Hepatocyte (in vitro differentiated cells): ENCODE measurements around the gene PRKCA. TPM values are rescaled to one million over a fixed set of nuclear protein-coding genes. Genes with fewer than 3 reads are reported as not detected.

Experiments
- DNase-seq: peaks from one replicate; pipeline ENCODE4 v3.0.0-alpha.2; 2016; ENCODE audit warnings: low spot score
- H2AFZ ChIP-seq: fragments of 200-600 bp; sonication (generic); 2 replicates; pipeline ENCODE4 v1.6.0; 2016; ENCODE audit warnings: antibody characterized with exemption, mild to moderate bottlenecking
- H3K27ac ChIP-seq: fragments of 200-600 bp; sonication (generic); 2 replicates; pipeline ENCODE4 v1.5.1; 2016; ENCODE audit warnings: mild to moderate bottlenecking
- H3K27me3 ChIP-seq: fragments of 200-600 bp; sonication (generic); 2 replicates; pipeline ENCODE4 v1.6.1; 2016
- H3K36me3 ChIP-seq: fragments of 200-600 bp; sonication (generic); replicated peaks from 2 replicates; pipeline ENCODE4 v1.5.1; 2016; ENCODE audit warnings: low read depth; ENCODE audit not compliant: insufficient read depth
- H3K4me1 ChIP-seq: fragments of 200-600 bp; sonication (generic); 2 replicates; pipeline ENCODE4 v1.5.1; 2016; ENCODE audit warnings: mild to moderate bottlenecking, moderate library complexity; ENCODE audit not compliant: insufficient read depth
- H3K4me2 ChIP-seq: fragments of 200-600 bp; sonication (generic); 2 replicates; pipeline ENCODE4 v1.6.0; 2016
- H3K4me3 ChIP-seq: fragments of 200-600 bp; sonication (generic); 2 replicates; pipeline ENCODE4 v1.5.1; 2016; ENCODE audit warnings: mild to moderate bottlenecking
- H3K79me2 ChIP-seq: fragments of 200-600 bp; sonication (generic); 2 replicates; pipeline ENCODE4 v1.6.0; 2017; ENCODE audit warnings: mild to moderate bottlenecking
- H3K9me2 ChIP-seq: fragments of 200-600 bp; sonication (generic); replicated peaks from 2 replicates; pipeline ENCODE4 v1.6.0; 2017; ENCODE audit warnings: mild to moderate bottlenecking; ENCODE audit not compliant: insufficient read depth
- H3K9me3 ChIP-seq: fragments of 200-600 bp; sonication (generic); 2 replicates; pipeline ENCODE4 v1.5.1; 2016; ENCODE audit warnings: low read depth, mild to moderate bottlenecking
- H4K20me1 ChIP-seq: fragments of 200-600 bp; sonication (generic); 2 replicates; pipeline ENCODE4 v1.6.0; 2016; ENCODE audit warnings: mild to moderate bottlenecking; ENCODE audit not compliant: insufficient read depth, poor library complexity, severe bottlenecking
- CTCF ChIP-seq: fragments of 200-600 bp; sonication (generic); IDR thresholded peaks from 2 replicates; pipeline ENCODE4 v1.5.1; 2016; ENCODE audit warnings: antibody characterized with exemption, mild to moderate bottlenecking; ENCODE audit not compliant: poor library complexity
- EZH2 ChIP-seq: fragments of 200-600 bp; sonication (generic); IDR thresholded peaks from 2 replicates; pipeline ENCODE4 v1.6.1; 2016; ENCODE audit warnings: antibody characterized with exemption, mild to moderate bottlenecking, borderline replicate concordance
- EZH2phosphoT487 ChIP-seq: fragments of 200-600 bp; sonication (generic); IDR thresholded peaks from one replicate; pipeline ENCODE4 v1.6.1; 2018; ENCODE audit warnings: antibody characterized with exemption, mild to moderate bottlenecking, low read depth, moderate library complexity; ENCODE audit not compliant: unreplicated experiment, severe bottlenecking
- WGBS: methylation state at CpG from one replicate; pipeline ENCODE4 v1.1.6; 2016; ENCODE audit warnings: low lambda C conversion rate; ENCODE audit errors: missing lambda C conversion rate; 5-methylcytosine and 5-hydroxymethylcytosine counted together
- polyA plus RNA-seq: library from polyadenylated mRNA; unstranded; fragments of >200 nt; fragmentation: Nextera tagmentation; extraction: Ambion mirVana; gene quantifications from 2 replicates; pipeline ENCODE4 v1.2.1, GENCODE V29; 2016
- total RNA-seq: library from RNA; depleted of rRNA; stranded (reverse); fragments of >200 nt; gene quantifications from 2 replicates; pipeline ENCODE4 v1.2.3, GENCODE V29; 2014

The PRKCA gene
- total and polyA plus RNA-seq, 2 experiments from 2014 or later, result 5.9 to 18.5 TPM

- Histone ChIP-seq H4K20me1 (no peaks in the 10 kb centered on the region), H3K4me1 (no peaks in the 10 kb centered on the region), H3K9me2 (no peaks in the 10 kb centered on the region), H3K27ac (no peak overlapping the region), H3K4me2 (no peak overlapping the region), H2AFZ (no peak overlapping the region), H3K4me3 (no peak overlapping the region), H3K27me3 (no peaks in the 10 kb centered on the region), H3K9me3 (no peaks in the 10 kb centered on the region), H3K36me3 (no peaks in the 10 kb centered on the region), H3K79me2 (no peaks in the 10 kb centered on the region)
- TF ChIP-seq CTCF (no peak), EZH2phosphoT487 (no peak), EZH2 (no peak)
- DNase-seq, result no peak
- 85% methylated on average over 8 of the region's 8 CpGs for WGBS
Observed at GRCh38 chr17:66739553-66739952, 437.1 kb downstream of the PRKCA start.

- H3K36me3 ChIP-seq, result no peaks in the 10 kb centered on the region
- no peaks in the 10 kb centered on the region for H3K27me3 ChIP-seq
- no peak for DNase-seq
- no peaks in the 10 kb centered on the region for H3K4me1 ChIP-seq
- H4K20me1 ChIP-seq, result no peaks in the 10 kb centered on the region
- no peak overlapping the region for H3K4me2 ChIP-seq
- no peaks in the 10 kb centered on the region for H3K9me2 ChIP-seq
- no peak overlapping the region for H3K4me3 ChIP-seq
- H3K27ac ChIP-seq, result no peak overlapping the region
- 76% methylated on average over 5 of the region's 5 CpGs for WGBS
- no peak overlapping the region for H2AFZ ChIP-seq
- H3K9me3 ChIP-seq, result no peaks in the 10 kb centered on the region
- H3K79me2 ChIP-seq, result no peaks in the 10 kb centered on the region
- no peak for TF ChIP-seq EZH2
Observed at GRCh38 chr17:66740226-66740625, 437.8 kb downstream of the PRKCA start.

GRCh38 chr17:66743511-66743910, 441.1 kb downstream of the PRKCA start:
- WGBS, result 100% methylated on average over 2 of the region's 2 CpGs
- H3K36me3 ChIP-seq, result no peaks in the 10 kb centered on the region
- no peak for TF ChIP-seq CTCF
- no peak for TF ChIP-seq EZH2
- TF ChIP-seq EZH2phosphoT487, result no peak
- no peaks in the 10 kb centered on the region for H4K20me1 ChIP-seq
- no peaks in the 10 kb centered on the region for H3K79me2 ChIP-seq
- H3K4me1 ChIP-seq, result no peaks in the 10 kb centered on the region
- no peak overlapping the region for H2AFZ ChIP-seq
- no peak overlapping the region for H3K4me2 ChIP-seq
- H3K4me3 ChIP-seq, result no peak overlapping the region
- H3K27me3 ChIP-seq, result no peaks in the 10 kb centered on the region
- no peaks in the 10 kb centered on the region for H3K9me2 ChIP-seq
- H3K27ac ChIP-seq, result no peak overlapping the region
- DNase-seq, result no peak
- H3K9me3 ChIP-seq, result no peaks in the 10 kb centered on the region

GRCh38 chr17:66746736-66747135, 444.3 kb downstream of the PRKCA start:
- Histone ChIP-seq H3K27me3 (no peaks in the 10 kb centered on the region), H3K4me2 (no peak overlapping the region), H4K20me1 (no peaks in the 10 kb centered on the region), H3K36me3 (no peaks in the 10 kb centered on the region), H3K27ac (no peak overlapping the region), H3K9me3 (no peaks in the 10 kb centered on the region), H3K79me2 (no peaks in the 10 kb centered on the region), H2AFZ (no peak overlapping the region), H3K9me2 (no peaks in the 10 kb centered on the region), H3K4me3 (no peak overlapping the region), H3K4me1 (no peaks in the 10 kb centered on the region)
- no peak for DNase-seq
- TF ChIP-seq EZH2 (no peak), CTCF (no peak), EZH2phosphoT487 (no peak)
- 96% methylated on average over 5 of the region's 5 CpGs for WGBS
